ENCODE data around the gene ALG10. TPM values are rescaled to one million over a fixed set of nuclear protein-coding genes. Genes with fewer than 3 reads are reported as not detected.
"Not testable (repeated sequence)": the region's sequence is repeated elsewhere in the genome, so short reads cannot be mapped to it uniquely, and the experiment has no call there.

The ALG10 gene
- total RNA-seq (1 to 10 TPM; 2.8 to 7.0 (median 4.5) TPM), polyA plus RNA-seq (1 to 10 TPM in 1 of 2 donors, under 1 TPM in 1; 0.76 to 1.3 TPM)

- ATAC-seq: peak; percentile 99 to 100 (median 100)
- H3K36me3 ChIP-seq: peaks cover 0 to 5% (median 0%) of the 10 kb centered on the region in 3 donors
- TF ChIP-seq CTCF (IDR thresholded peaks at IDR 0.05): peak; percentile 53 to 69 (median 62)
- no peaks in the 10 kb centered on the region for H3K27me3 ChIP-seq
- H3K27ac ChIP-seq: peak within 1 kb of the TSS; percentile 67 to 78 (median 75)
- DNase-seq: peak; percentile 90 to 97 (median 96)
- H3K4me1 ChIP-seq: peaks cover 0 to 7% (median 0%) of the 10 kb centered on the region in 3 donors
- intact Hi-C loops (cut with DNase I): no loop called here
- 0% methylated on average over 44 of the region's 44 CpGs for whole genome bisulfite sequencing, 2 donors
- H3K4me3 ChIP-seq: peak within 1 kb of the TSS; percentile 36 to 80 (median 62)
- H3K9me3 ChIP-seq: no peaks in the 10 kb centered on the region
- FAIRE-seq: peak; percentile 96
These were observed at the start of gene ALG10 for GRCh38 chr12:34022079-34022830. ALG10 (plus strand) TSS chr12:34022496; CDS start chr12:34022600, 104 bp downstream.

- WGBS, 2 donors: 56 to 76% methylated on average over 5 of the region's 5 CpGs
- H3K9me3 ChIP-seq; FAIRE-seq; intact Hi-C loops (cut with DNase I); H3K36me3 ChIP-seq; H3K27me3 ChIP-seq; H3K4me3 ChIP-seq; DNase-seq; H3K4me1 ChIP-seq; H3K27ac ChIP-seq; ATAC-seq: not testable (repeated sequence)
These were observed 49.4 kb upstream of the ALG10 start for GRCh38 chr12:33972884-33973283.

GRCh38 chr12:33977887-33978286 is 44.4 kb upstream of the ALG10 start:
- intact Hi-C loops (cut with DNase I): no loop called here
- ATAC-seq: no peak
- 74 to 90% methylated on average over 1 of the region's 1 CpG for WGBS, 2 donors

GRCh38 chr12:33988197-33988805 is 34.0 kb upstream of the ALG10 start:
- TF ChIP-seq CTCF (IDR thresholded peaks at IDR 0.05): no peak
- no peak for FAIRE-seq
- 36 to 42% methylated on average over 4 of the region's 4 CpGs for WGBS, 2 donors
- H3K27ac ChIP-seq: no peak overlapping the region
- no peak overlapping the region for H3K4me3 ChIP-seq
- no peaks in the 10 kb centered on the region for H3K27me3 ChIP-seq
- no peak for ATAC-seq
- no peak for DNase-seq
- intact Hi-C loops (cut with DNase I): no loop called here
- no peaks in the 10 kb centered on the region for H3K4me1 ChIP-seq
- no peaks in the 10 kb centered on the region for H3K36me3 ChIP-seq
- H3K9me3 ChIP-seq: no peaks in the 10 kb centered on the region

More at GRCh38 chr12:33977887-33978286, 44.4 kb upstream of the ALG10 start:
- Histone ChIP-seq H3K9me3 (no peaks in the 10 kb centered on the region), H3K36me3 (no peaks in the 10 kb centered on the region), H3K27ac (no peak overlapping the region), H3K27me3 (no peaks in the 10 kb centered on the region), H3K4me3 (no peak overlapping the region), H3K4me1 (no peaks in the 10 kb centered on the region)
- TF ChIP-seq CTCF (IDR thresholded peaks at IDR 0.05): no peak
- no peak for DNase-seq
- no peak for FAIRE-seq

- WGBS, 2 donors: 22 to 35% methylated on average over 3 of the region's 3 CpGs
These were observed 33.4 kb upstream of the ALG10 start for GRCh38 chr12:33988913-33989312.

More at GRCh38 chr12:33988913-33989312, 33.4 kb upstream of the ALG10 start:
- no peaks in the 10 kb centered on the region for H3K36me3 ChIP-seq
- FAIRE-seq (no peak), DNase-seq (no peak), ATAC-seq (no peak)
- H3K27me3 ChIP-seq: no peaks in the 10 kb centered on the region
- intact Hi-C loops (cut with DNase I): no loop called here
- H3K4me3 ChIP-seq: no peak overlapping the region
- no peaks in the 10 kb centered on the region for H3K4me1 ChIP-seq
- no peaks in the 10 kb centered on the region for H3K9me3 ChIP-seq
- no peak for TF ChIP-seq CTCF (IDR thresholded peaks at IDR 0.05)
- no peak overlapping the region for H3K27ac ChIP-seq

All from pancreas (tissue), 10 donors.